Fibroblast of lung (primary cell): ENCODE data around the gene ASB15.

Experiments used
- EZH2 ChIP-seq: IDR thresholded peaks from 2 replicates; pipeline ENCODE4 v1.5.1; 2012; ENCODE audit warnings: low read length, control low read depth, mild to moderate bottlenecking; ENCODE audit errors: missing control alignments
- TF ChIP-seq, protein P1 (sequence below), 2 donors: IDR thresholded peaks in 1 of 2; conservative IDR thresholded peaks in 1 of 2; 1 replicate in 1 of 2; 2 replicates in 1 of 2; pipeline ENCODE4 v1.5.1; 2011 to 2012; ENCODE audit warnings: low read length in 2 of 2, control low read depth in 1 of 2, inconsistent platforms in 1 of 2, low read depth in 1 of 2, mild to moderate bottlenecking in 1 of 2

DNA sequence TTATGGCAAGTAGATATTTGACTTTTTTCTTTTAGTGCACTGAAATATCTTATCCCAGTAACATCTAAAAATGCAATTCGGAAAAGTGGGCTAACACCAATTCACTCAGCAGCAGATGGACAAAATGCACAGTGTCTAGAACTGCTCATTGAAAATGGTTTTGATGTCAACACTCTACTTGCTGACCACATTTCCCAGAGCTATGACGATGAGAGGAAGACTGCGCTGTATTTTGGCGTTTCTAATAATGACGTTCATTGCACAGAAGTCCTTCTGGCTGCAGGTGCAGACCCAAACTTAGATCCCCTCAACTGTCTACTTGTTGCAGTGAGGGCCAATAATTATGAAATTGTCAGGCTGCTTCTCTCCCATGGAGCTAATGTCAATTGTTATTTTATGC, 27.2 kb downstream of the ASB15 start:
- TF ChIP-seq, protein P1, sequence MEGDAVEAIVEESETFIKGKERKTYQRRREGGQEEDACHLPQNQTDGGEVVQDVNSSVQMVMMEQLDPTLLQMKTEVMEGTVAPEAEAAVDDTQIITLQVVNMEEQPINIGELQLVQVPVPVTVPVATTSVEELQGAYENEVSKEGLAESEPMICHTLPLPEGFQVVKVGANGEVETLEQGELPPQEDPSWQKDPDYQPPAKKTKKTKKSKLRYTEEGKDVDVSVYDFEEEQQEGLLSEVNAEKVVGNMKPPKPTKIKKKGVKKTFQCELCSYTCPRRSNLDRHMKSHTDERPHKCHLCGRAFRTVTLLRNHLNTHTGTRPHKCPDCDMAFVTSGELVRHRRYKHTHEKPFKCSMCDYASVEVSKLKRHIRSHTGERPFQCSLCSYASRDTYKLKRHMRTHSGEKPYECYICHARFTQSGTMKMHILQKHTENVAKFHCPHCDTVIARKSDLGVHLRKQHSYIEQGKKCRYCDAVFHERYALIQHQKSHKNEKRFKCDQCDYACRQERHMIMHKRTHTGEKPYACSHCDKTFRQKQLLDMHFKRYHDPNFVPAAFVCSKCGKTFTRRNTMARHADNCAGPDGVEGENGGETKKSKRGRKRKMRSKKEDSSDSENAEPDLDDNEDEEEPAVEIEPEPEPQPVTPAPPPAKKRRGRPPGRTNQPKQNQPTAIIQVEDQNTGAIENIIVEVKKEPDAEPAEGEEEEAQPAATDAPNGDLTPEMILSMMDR (conservative IDR thresholded peaks at IDR 0.05 in 1 of 2, IDR thresholded peaks at IDR 0.05 in 1 of 2; ENCODE audit: low read depth in 1 of 2, low read length in 2 of 2) = no peak
- TF ChIP-seq EZH2 = no peak
